OCI-LY1 (cell line): ENCODE results near the gene PEX26.

Source experiments
- H2AFZ ChIP-seq: fragments of 200-600 bp; sonication (generic), shearing (Covaris generic); 2 replicates; pipeline ENCODE4 v1.6.0; 2014; ENCODE audit warnings: antibody characterized with exemption, mild to moderate bottlenecking, low read length
- H3F3A ChIP-seq: fragments of 200-600 bp; sonication (generic), shearing (Covaris generic); 2 replicates; pipeline ENCODE4 v1.6.0; 2014; ENCODE audit warnings: mild to moderate bottlenecking, antibody characterized with exemption, low read length, moderate library complexity; ENCODE audit not compliant: insufficient read depth
- H3K27ac ChIP-seq: fragments of 200-600 bp; sonication (generic); 2 replicates; pipeline ENCODE4 v1.5.1; 2014; ENCODE audit warnings: low read length, mixed run types, mild to moderate bottlenecking, low read depth; ENCODE audit not compliant: poor library complexity, severe bottlenecking
- H3K27me3 ChIP-seq: fragments of 200-600 bp; sonication (generic); 2 replicates; pipeline ENCODE4 v1.6.0; 2014; ENCODE audit warnings: antibody characterized with exemption, mild to moderate bottlenecking, low read length, moderate library complexity; ENCODE audit not compliant: insufficient read depth
- H3K36me3 ChIP-seq: fragments of 200-600 bp; sonication (generic); 2 replicates; pipeline ENCODE4 v1.6.1; 2014; ENCODE audit warnings: mild to moderate bottlenecking, antibody characterized with exemption, low read length, moderate library complexity, mixed read lengths; ENCODE audit not compliant: insufficient read depth
- H3K4me1 ChIP-seq: fragments of 200-600 bp; sonication (generic); 2 replicates; pipeline ENCODE4 v1.5.1; 2014; ENCODE audit warnings: mild to moderate bottlenecking, low read length, moderate library complexity; ENCODE audit not compliant: insufficient read depth, severe bottlenecking
- H3K4me2 ChIP-seq: fragments of 200-600 bp; sonication (generic), shearing (Covaris generic); 2 replicates; pipeline ENCODE4 v1.6.1; 2014; ENCODE audit warnings: low read length
- H3K4me3 ChIP-seq: fragments of 200-600 bp; sonication (generic); 2 replicates; pipeline ENCODE4 v1.5.1; 2014; ENCODE audit warnings: low read length, low read depth, mild to moderate bottlenecking, mixed read lengths; ENCODE audit not compliant: poor library complexity, severe bottlenecking
- H3K79me2 ChIP-seq: fragments of 200-600 bp; shearing (Covaris generic); 2 replicates; pipeline ENCODE4 v1.6.1; 2016; ENCODE audit warnings: mixed run types, low read length, mixed read lengths; ENCODE audit not compliant: insufficient read depth
- H3K9ac ChIP-seq: fragments of 200-600 bp; sonication (generic), shearing (Covaris generic); 2 replicates; pipeline ENCODE4 v1.6.1; 2014; ENCODE audit warnings: mild to moderate bottlenecking, low read length, mixed read lengths
- H3K9me2 ChIP-seq: fragments of 200-600 bp; sonication (generic), shearing (Covaris generic); 2 replicates; pipeline ENCODE4 v1.6.1; 2014; ENCODE audit warnings: low read depth, mild to moderate bottlenecking, low read length, mixed read lengths
- H3K9me3 ChIP-seq: fragments of 200-600 bp; shearing (Covaris generic); 2 replicates; pipeline ENCODE4 v1.6.1; 2014; ENCODE audit warnings: low read length, mixed read lengths
- H4K20me1 ChIP-seq: fragments of 200-600 bp; sonication (generic), shearing (Covaris generic); 2 replicates; pipeline ENCODE4 v1.6.0; 2016; ENCODE audit warnings: mild to moderate bottlenecking, low read length; ENCODE audit not compliant: insufficient read depth
- EZH2 ChIP-seq: fragments of 200-600 bp; sonication (generic), shearing (Covaris generic); IDR thresholded peaks from 2 replicates; pipeline ENCODE4 v1.8.0; 2017; ENCODE audit warnings: borderline replicate concordance, mixed run types, mild to moderate bottlenecking, antibody characterized with exemption, low read length, moderate library complexity, mixed read lengths
- TF ChIP-seq, protein P1 (sequence below): fragments of 200-600 bp; sonication (generic), shearing (Covaris generic); IDR thresholded peaks from 2 replicates; pipeline ENCODE4 v1.5.1; 2017; ENCODE audit warnings: mild to moderate bottlenecking, antibody characterized with exemption, low read length, moderate library complexity, mixed read lengths

PEX26 gene

GRCh38 chr22:18148293-18148965, 70.6 kb downstream of the PEX26 start:
- no peak overlapping the region for H2AFZ ChIP-seq
- no peaks in the 10 kb centered on the region for H4K20me1 ChIP-seq
- no peaks in the 10 kb centered on the region for H3K36me3 ChIP-seq
- TF ChIP-seq EZH2 = no peak
- TF ChIP-seq, protein P1, sequence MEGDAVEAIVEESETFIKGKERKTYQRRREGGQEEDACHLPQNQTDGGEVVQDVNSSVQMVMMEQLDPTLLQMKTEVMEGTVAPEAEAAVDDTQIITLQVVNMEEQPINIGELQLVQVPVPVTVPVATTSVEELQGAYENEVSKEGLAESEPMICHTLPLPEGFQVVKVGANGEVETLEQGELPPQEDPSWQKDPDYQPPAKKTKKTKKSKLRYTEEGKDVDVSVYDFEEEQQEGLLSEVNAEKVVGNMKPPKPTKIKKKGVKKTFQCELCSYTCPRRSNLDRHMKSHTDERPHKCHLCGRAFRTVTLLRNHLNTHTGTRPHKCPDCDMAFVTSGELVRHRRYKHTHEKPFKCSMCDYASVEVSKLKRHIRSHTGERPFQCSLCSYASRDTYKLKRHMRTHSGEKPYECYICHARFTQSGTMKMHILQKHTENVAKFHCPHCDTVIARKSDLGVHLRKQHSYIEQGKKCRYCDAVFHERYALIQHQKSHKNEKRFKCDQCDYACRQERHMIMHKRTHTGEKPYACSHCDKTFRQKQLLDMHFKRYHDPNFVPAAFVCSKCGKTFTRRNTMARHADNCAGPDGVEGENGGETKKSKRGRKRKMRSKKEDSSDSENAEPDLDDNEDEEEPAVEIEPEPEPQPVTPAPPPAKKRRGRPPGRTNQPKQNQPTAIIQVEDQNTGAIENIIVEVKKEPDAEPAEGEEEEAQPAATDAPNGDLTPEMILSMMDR = no peak
- no peak overlapping the region for H3K4me2 ChIP-seq
- no peaks in the 10 kb centered on the region for H3K27me3 ChIP-seq
- H3K9me2 ChIP-seq = no peaks in the 10 kb centered on the region
- no peaks in the 10 kb centered on the region for H3K9me3 ChIP-seq
- peaks cover 4% of the 10 kb centered on the region for H3K4me1 ChIP-seq
- H3K27ac ChIP-seq = no peak overlapping the region
- H3K4me3 ChIP-seq = no peak overlapping the region
- no peaks in the 10 kb centered on the region for H3K79me2 ChIP-seq
- no peaks in the 10 kb centered on the region for H3F3A ChIP-seq
- H3K9ac ChIP-seq = no peak overlapping the region

- Histone ChIP-seq H3K4me1 (peaks cover 4% of the 10 kb centered on the region), H3K36me3 (no peaks in the 10 kb centered on the region), H3K79me2 (no peaks in the 10 kb centered on the region), H3K27ac (no peak overlapping the region), H3K9ac (no peak overlapping the region), H3F3A (no peaks in the 10 kb centered on the region), H3K4me2 (no peak overlapping the region), H3K9me3 (no peaks in the 10 kb centered on the region), H4K20me1 (no peaks in the 10 kb centered on the region), H3K27me3 (no peaks in the 10 kb centered on the region), H3K4me3 (no peak overlapping the region), H3K9me2 (no peaks in the 10 kb centered on the region), H2AFZ (no peak overlapping the region)
- no peak for TF ChIP-seq EZH2
- TF ChIP-seq, protein P1 = no peak
These were observed 74.7 kb downstream of the PEX26 start for GRCh38 chr22:18152519-18152918.

- Histone ChIP-seq H3K9me2 (no peaks in the 10 kb centered on the region), H3K4me2 (no peak overlapping the region), H3K9me3 (no peaks in the 10 kb centered on the region), H3F3A (no peaks in the 10 kb centered on the region), H3K36me3 (no peaks in the 10 kb centered on the region), H3K79me2 (no peaks in the 10 kb centered on the region), H3K9ac (no peak overlapping the region), H3K4me1 (peaks cover 4% of the 10 kb centered on the region), H3K4me3 (no peak overlapping the region), H3K27ac (no peak overlapping the region), H4K20me1 (no peaks in the 10 kb centered on the region), H3K27me3 (no peaks in the 10 kb centered on the region), H2AFZ (no peak overlapping the region)
- TF ChIP-seq EZH2 = no peak
- TF ChIP-seq, protein P1 = no peak
These were observed 77.1 kb downstream of the PEX26 start for GRCh38 chr22:18154821-18155390.
